Measurements from ENCODE around the gene ARHGEF2. TPM values are rescaled to one million over a fixed set of nuclear protein-coding genes. Genes with fewer than 3 reads are reported as not detected.

The ARHGEF2 gene
- total RNA-seq, 1 donor from 2014 or later = 57.5 TPM

- peak; percentile 85 for DNase-seq (ENCODE audit: low spot score)
These were observed 66.9 kb downstream of the ARHGEF2 start, which contains the start of gene RIT1 for GRCh38 chr1:155911156-155912055. Gene RIT1 (minus strand): TSS chr1:155911349. CDS start chr1:155910761, 588 bp downstream.

GRCh38 chr1:155910621-155911121, 67.7 kb downstream of the ARHGEF2 start:
- peak; percentile 37 for DNase-seq (ENCODE audit: low spot score)

GRCh38 chr1:155909894-155910293, 68.5 kb downstream of the ARHGEF2 start:
- DNase-seq (ENCODE audit: low spot score) = peak; percentile 47

- DNase-seq (ENCODE audit: low spot score) = no peak
These were observed 74.1 kb downstream of the ARHGEF2 start for GRCh38 chr1:155904261-155904660.

GRCh38 chr1:155900161-155900560, 78.2 kb downstream of the ARHGEF2 start:
- no peak for DNase-seq (ENCODE audit: low spot score)

GRCh38 chr1:155899683-155900082, 78.7 kb downstream of the ARHGEF2 start:
- no peak for DNase-seq (ENCODE audit: low spot score)

- no peak for DNase-seq (ENCODE audit: low spot score)
These were observed 79.5 kb downstream of the ARHGEF2 start for GRCh38 chr1:155898888-155899287.

- DNase-seq (ENCODE audit: low spot score) = no peak
These were observed 80.6 kb downstream of the ARHGEF2 start for GRCh38 chr1:155897746-155898145.

Other genes starting within 250 kb of the ARHGEF2 start
- 90.0 TPM for gene GON4L, start 121.3 kb downstream of the ARHGEF2 start, total RNA-seq (ENCODE audit: insufficient read depth, low replicate concordance)
- gene SYT11, start 119.0 kb downstream of the ARHGEF2 start, total RNA-seq (ENCODE audit: insufficient read depth, low replicate concordance) = 22.4 TPM
- gene RIT1, start 67.2 kb downstream of the ARHGEF2 start, total RNA-seq (ENCODE audit: insufficient read depth, low replicate concordance) = 41.7 TPM
- 40.7 TPM for gene KHDC4, start 44.1 kb downstream of the ARHGEF2 start, total RNA-seq (ENCODE audit: insufficient read depth, low replicate concordance)
- gene RXFP4, start 36.9 kb downstream of the ARHGEF2 start, total RNA-seq (ENCODE audit: insufficient read depth, low replicate concordance) = 6.3 TPM
- 355 TPM for gene SSR2, start 42.4 kb upstream of the ARHGEF2 start, total RNA-seq (ENCODE audit: insufficient read depth, low replicate concordance)
- gene UBQLN4, start 75.3 kb upstream of the ARHGEF2 start, total RNA-seq (ENCODE audit: insufficient read depth, low replicate concordance) = 5.3 TPM
- gene LAMTOR2, start 76.2 kb upstream of the ARHGEF2 start, total RNA-seq (ENCODE audit: insufficient read depth, low replicate concordance) = 17.6 TPM
- 2.2 TPM for gene RAB25, start 82.6 kb upstream of the ARHGEF2 start, total RNA-seq (ENCODE audit: insufficient read depth, low replicate concordance)
- 4.6 TPM for gene MEX3A, start 103.9 kb upstream of the ARHGEF2 start, total RNA-seq (ENCODE audit: insufficient read depth, low replicate concordance)
- gene LMNA, start 136.2 kb upstream of the ARHGEF2 start, total RNA-seq (ENCODE audit: insufficient read depth, low replicate concordance) = 422 TPM
- 11.8 TPM for gene SEMA4A, start 175.0 kb upstream of the ARHGEF2 start, total RNA-seq (ENCODE audit: insufficient read depth, low replicate concordance)
- gene SLC25A44, start 215.6 kb upstream of the ARHGEF2 start, total RNA-seq (ENCODE audit: insufficient read depth, low replicate concordance) = 3.9 TPM
- 19.3 TPM for gene PMF1, start 234.5 kb upstream of the ARHGEF2 start, total RNA-seq (ENCODE audit: insufficient read depth, low replicate concordance)

Data from umbilical cord (tissue), 2 donors.